Liver (tissue), 9 donors: ENCODE measurements around the gene EIF4G3. TPM values are rescaled to one million over a fixed set of nuclear protein-coding genes. Genes with fewer than 3 reads are reported as not detected.

Source experiments
- DNase-seq: peaks from one replicate; pipeline ENCODE4 v3.0.0-alpha.2; 2017; ENCODE audit warnings: low spot score
- H3K27ac ChIP-seq, 2 donors: one replicate each; pipeline ENCODE4 v1.7.0; 2013; ENCODE audit warnings: inconsistent platforms in 2 of 2, low read length in 2 of 2, control low read depth in 1 of 2, low read depth in 1 of 2, mild to moderate bottlenecking in 1 of 2
- H3K27me3 ChIP-seq, 4 donors: one replicate each; pipeline versions ENCODE4 v1.6.1 to v1.7.0; 2013; ENCODE audit warnings: low read length in 3 of 4, inconsistent platforms in 1 of 4, mild to moderate bottlenecking in 1 of 4, moderate library complexity in 1 of 4; ENCODE audit not compliant: control insufficient read depth in 4 of 4, insufficient read depth in 4 of 4
- H3K36me3 ChIP-seq, 4 donors: one replicate each; pipeline versions ENCODE4 v1.6.1 to v1.7.0; 2013; ENCODE audit warnings: low read length in 3 of 4, mild to moderate bottlenecking in 3 of 4, low read depth in 1 of 4, moderate library complexity in 1 of 4; ENCODE audit not compliant: control insufficient read depth in 4 of 4, insufficient read depth in 3 of 4
- H3K4me1 ChIP-seq, 4 donors: one replicate each; pipeline versions ENCODE4 v1.6.1 to v1.7.0; 2013; ENCODE audit warnings: low read length in 3 of 4, mild to moderate bottlenecking in 3 of 4, moderate library complexity in 1 of 4; ENCODE audit not compliant: control insufficient read depth in 4 of 4, insufficient read depth in 4 of 4
- H3K4me3 ChIP-seq, 3 donors: one replicate each; pipeline versions ENCODE4 v1.6.1 to v1.7.0; 2013; ENCODE audit warnings: low read length in 3 of 3, control low read depth in 1 of 3, low read depth in 1 of 3, mild to moderate bottlenecking in 1 of 3
- H3K9ac ChIP-seq, 2 donors: one replicate each; pipeline ENCODE4 v1.7.0; 2013; ENCODE audit warnings: low read length in 2 of 2, mild to moderate bottlenecking in 2 of 2, moderate library complexity in 2 of 2, control low read depth in 1 of 2, low read depth in 1 of 2
- H3K9me3 ChIP-seq, 4 donors: one replicate each; pipeline versions ENCODE4 v1.6.1 to v1.7.0; 2013; ENCODE audit warnings: low read length in 3 of 4; ENCODE audit not compliant: control insufficient read depth in 4 of 4
- ATF3 ChIP-seq: IDR thresholded peaks from 2 replicates; pipeline ENCODE4 v1.6.1; 2016; ENCODE audit warnings: antibody characterized with exemption
- CTCF ChIP-seq: fragments of 150-350 bp; IDR thresholded peaks from 2 replicates; pipeline ENCODE4 v1.5.1; 2017; ENCODE audit warnings: improper control_type of control experiment, low read depth, low read length; ENCODE audit not compliant: missing input control
- EGR1 ChIP-seq, 2 donors: IDR thresholded peaks; 2 replicates each; pipeline ENCODE4 v1.6.1; 2016 to 2018; ENCODE audit warnings: antibody characterized with exemption in 2 of 2, low read depth in 2 of 2
- FOXA1 ChIP-seq: IDR thresholded peaks from 2 replicates; pipeline ENCODE4 v1.6.1; 2016; ENCODE audit warnings: antibody characterized with exemption
- FOXA2 ChIP-seq: IDR thresholded peaks from 2 replicates; pipeline ENCODE4 v1.6.1; 2016; ENCODE audit warnings: antibody characterized with exemption
- HNF4G ChIP-seq: IDR thresholded peaks from 2 replicates; pipeline ENCODE4 v1.6.1; 2016; ENCODE audit warnings: antibody characterized with exemption
- JUND ChIP-seq, 2 donors: IDR thresholded peaks; 2 replicates each; pipeline ENCODE4 v1.6.1; 2016; ENCODE audit warnings: antibody characterized with exemption in 2 of 2
- MAX ChIP-seq: IDR thresholded peaks from 2 replicates; pipeline ENCODE4 v1.6.1; 2016; ENCODE audit warnings: antibody characterized with exemption
- NR2F2 ChIP-seq: IDR thresholded peaks from 2 replicates; pipeline ENCODE4 v1.6.1; 2016; ENCODE audit warnings: antibody characterized with exemption
- RAD21 ChIP-seq, 2 donors: IDR thresholded peaks; 2 replicates each; pipeline ENCODE4 v1.6.1; 2016; ENCODE audit warnings: antibody characterized with exemption in 2 of 2, mild to moderate bottlenecking in 2 of 2
- REST ChIP-seq: IDR thresholded peaks from 2 replicates; pipeline ENCODE4 v1.6.1; 2016; ENCODE audit warnings: antibody characterized with exemption, mild to moderate bottlenecking
- RXRA ChIP-seq, 2 donors: IDR thresholded peaks; 2 replicates each; pipeline ENCODE4 v1.6.1; 2017 to 2018; ENCODE audit warnings: antibody characterized with exemption in 2 of 2, mild to moderate bottlenecking in 1 of 2
- SP1 ChIP-seq: IDR thresholded peaks from 2 replicates; pipeline ENCODE4 v1.6.1; 2018; ENCODE audit warnings: antibody characterized with exemption, mild to moderate bottlenecking
- TAF1 ChIP-seq: conservative IDR thresholded peaks from 2 replicates; pipeline ENCODE4 v1.6.1; 2016; ENCODE audit warnings: antibody characterized with exemption, mild to moderate bottlenecking
- YY1 ChIP-seq: IDR thresholded peaks from 2 replicates; pipeline ENCODE4 v1.6.1; 2016; ENCODE audit warnings: antibody characterized with exemption, mild to moderate bottlenecking
- ZBTB33 ChIP-seq: IDR thresholded peaks from 2 replicates; pipeline ENCODE4 v1.6.1; 2016; ENCODE audit warnings: antibody characterized with exemption
- WGBS: extraction: QIAGEN DNeasy Blood & Tissue Kit; methylation state at CpG from one replicate; pipeline ENCODE4 v1.1.7; 2013; 5-methylcytosine and 5-hydroxymethylcytosine counted together
- polyA plus RNA-seq, 2 donors: library from polyadenylated mRNA; stranded (reverse) in 1 of 2; unstranded in 1 of 2; fragments of 200-250 nt in 1 of 2; fragments of >200 nt in 1 of 2; fragmentation: Nextera tagmentation in 1 of 2; extraction: Ambion mirVana in 1 of 2; gene quantifications; one replicate each; pipeline versions ENCODE4 v1.2.1 to v1.2.3, GENCODE V29; 2013 to 2015
- total RNA-seq, 2 donors: library from RNA; depleted of rRNA; stranded (reverse); fragments of >200 nt; gene quantifications; one replicate each; pipeline ENCODE4 v1.2.3, GENCODE V29; 2014
- donor health status: healthy.
- donor health status: healthy.
- donor health status: healthy.
- donor health status: healthy.
- donor health status: healthy.

EIF4G3 gene
- total and polyA plus RNA-seq, 4 donors: 7.6 to 22.8 (median 11.7) TPM

GRCh38 chr1:21175324-21175669 lies 1.4 kb downstream of the EIF4G3 start:
- under 1% methylated on average over 6 of the region's 6 CpGs for WGBS
- Histone ChIP-seq H3K9me3 (no peaks in the 10 kb centered on the region), H3K27ac (peak overlapping the region; percentile 90 to 96), H3K4me3 (peak overlapping the region; percentile 67 to 90 (median 69)), H3K27me3 (no peaks in the 10 kb centered on the region), H3K4me1 (peaks cover 2 to 25% (median 12%) of the 10 kb centered on the region in 4 donors), H3K36me3 (peaks cover 0 to 1% (median 0%) of the 10 kb centered on the region in 4 donors), H3K9ac (peak overlapping the region; percentile 51 to 60)
- no peak for DNase-seq
- TF ChIP-seq MAX (no peak), HNF4G (no peak), SP1 (no peak), RAD21 (IDR thresholded peaks at IDR 0.05) (peak in 1 of 2 donors; percentile 19), RXRA (IDR thresholded peaks at IDR 0.05) (no peak), NR2F2 (peak; percentile 58), FOXA2 (no peak), TAF1 (no peak), JUND (IDR thresholded peaks at IDR 0.05) (no peak), YY1 (peak; percentile 53), ATF3 (no peak), CTCF (no peak), FOXA1 (no peak), REST (no peak), ZBTB33 (no peak), EGR1 (IDR thresholded peaks at IDR 0.05; ENCODE audit: low read depth in 2 of 2) (no peak)
